WTC11 (cell line): Measurements from ENCODE around the gene KCNJ4. TPM values are rescaled to one million over a fixed set of nuclear protein-coding genes. Genes with fewer than 3 reads are reported as not detected.
"Not testable (repeated sequence)": the region's sequence is repeated elsewhere in the genome, so short reads cannot be mapped to it uniquely, and the experiment has no call there.

ENCODE experiments used
- ATAC-seq: fragments of 200-7000 bp; cut with Tn5 transposase; 2 replicates; pipeline ENCODE4 v1.10.0; 2021; ENCODE audit warnings: mild to moderate bottlenecking, moderate library complexity
- CTCF ChIA-PET: fragments of 300-600 bp; sonication (Branson Sonifier 250); formaldehyde crosslinking; loops from one replicate; lab custom pipeline; 2021; ENCODE audit warnings: antibody characterized with exemption; lab: Charles Lee
- POLR2A ChIA-PET: fragments of 350-600 bp; sonication (Branson Sonifier 250); formaldehyde crosslinking; loops from one replicate; lab custom pipeline; 2021; ENCODE audit warnings: antibody characterized with exemption; lab: Charles Lee
- DNase-seq: peaks from one replicate; pipeline ENCODE4 v3.0.0; 2021; ENCODE audit warnings: low spot score
- H3K27ac Mint-ChIP-seq: 2 replicates; pipeline ENCODE4 v1.8.0; 2021; ENCODE audit warnings: mixed read lengths
- H3K27me3 Mint-ChIP-seq: 2 replicates; pipeline ENCODE4 v1.8.0; 2021; ENCODE audit warnings: low read depth, mild to moderate bottlenecking, moderate library complexity, mixed read lengths
- H3K36me3 Mint-ChIP-seq: 2 replicates; pipeline ENCODE4 v1.8.0; 2021; ENCODE audit warnings: mixed read lengths
- H3K4me1 Mint-ChIP-seq: 2 replicates; pipeline ENCODE4 v1.8.0; 2022; ENCODE audit warnings: mixed read lengths
- H3K4me3 Mint-ChIP-seq: 2 replicates; pipeline ENCODE4 v1.8.0; 2021; ENCODE audit warnings: mild to moderate bottlenecking, moderate library complexity, mixed read lengths
- H3K9me3 Mint-ChIP-seq: 2 replicates; pipeline ENCODE4 v1.8.0; 2021; ENCODE audit warnings: mixed read lengths
- FOXP4 ChIP-seq: sonication (generic); formaldehyde crosslinking; IDR thresholded peaks from 2 replicates; pipeline ENCODE4 v1.8.0; 2022; ENCODE audit warnings: mild to moderate bottlenecking, missing genetic modification reagents
- GRHL2 ChIP-seq: fragments of 250-450 bp; sonication (Bioruptor Pico); IDR thresholded peaks from 2 replicates; pipeline ENCODE4 v1.8.0; 2022; ENCODE audit warnings: mild to moderate bottlenecking, moderate library complexity; ENCODE audit not compliant: insufficient replicate concordance, severe bottlenecking
- HMGA2 ChIP-seq: fragments of 250-450 bp; sonication (Bioruptor Pico); IDR thresholded peaks from 2 replicates; pipeline ENCODE4 v1.4.0; 2021; ENCODE audit warnings: mild to moderate bottlenecking, moderate library complexity
- HMGXB4 ChIP-seq: sonication (generic); formaldehyde crosslinking; IDR thresholded peaks from 2 replicates; pipeline ENCODE4 v1.8.1; 2023; ENCODE audit warnings: mild to moderate bottlenecking, moderate library complexity, missing genetic modification reagents
- SP1 ChIP-seq: sonication (generic); formaldehyde crosslinking; conservative IDR thresholded peaks from 2 replicates; pipeline ENCODE4 v1.8.1; 2022; ENCODE audit warnings: missing genetic modification reagents
- TEAD1 ChIP-seq: sonication (generic); formaldehyde crosslinking; IDR thresholded peaks from 2 replicates; pipeline ENCODE4 v1.8.0; 2022; ENCODE audit warnings: mild to moderate bottlenecking, missing genetic modification reagents
- TP53 ChIP-seq: sonication (generic); formaldehyde crosslinking; IDR thresholded peaks from 2 replicates; pipeline ENCODE4 v1.8.1; 2023; ENCODE audit warnings: mild to moderate bottlenecking, missing genetic modification reagents
- USF2 ChIP-seq: sonication (generic); formaldehyde crosslinking; IDR thresholded peaks from 2 replicates; pipeline ENCODE4 v1.8.1; 2023; ENCODE audit warnings: mild to moderate bottlenecking, missing genetic modification reagents, moderate library complexity
- ZNF423 ChIP-seq: fragments of 250-450 bp; sonication (Bioruptor Pico); IDR thresholded peaks from 2 replicates; pipeline ENCODE4 v2.1.2; 2022; ENCODE audit warnings: mild to moderate bottlenecking, moderate library complexity
- total RNA-seq: library from RNA; stranded (reverse); gene quantifications from 3 replicates; pipeline ENCODE4 v1.2.3, GENCODE V29; 2021

Gene KCNJ4
- total RNA-seq, 1 experiment from 2014 or later: 3.1 TPM

GRCh38 chr22:38401336-38402084, 53.5 kb downstream of the KCNJ4 start:
- ATAC-seq: no peak
- Mint-ChIP-seq H3K27me3 (no peaks in the 10 kb centered on the region; the same call in 1 of the 2 replicates), H3K4me3 (no peak overlapping the region)
- peak; percentile 94 for TF ChIP-seq ZNF423 (CRISPR knock-in tag)
- TF ChIP-seq TP53 (CRISPR knock-in tag): no peak
- TF ChIP-seq, all 79 proteins: peak for 1
- Mint-ChIP-seq H3K36me3 (no peaks in the 10 kb centered on the region), H3K27ac (peak overlapping the region; percentile 62; the same call in 1 of the 2 replicates), H3K4me1 (peaks cover 37% of the 10 kb centered on the region), H3K9me3 (no peaks in the 10 kb centered on the region)
- DNase-seq: no peak
- CTCF ChIA-PET: interaction anchor here (1.2 to 6.6 kb wide), 5 partner anchors 13 to 349 kb away, joined by 3 to 52 read pairs (median 5); no protein-coding TSS in a partner anchor
- POLR2A ChIA-PET: no interaction called here

- H3K4me3 Mint-ChIP-seq, H3K36me3 Mint-ChIP-seq, H3K27ac Mint-ChIP-seq, ATAC-seq, H3K27me3 Mint-ChIP-seq, H3K9me3 Mint-ChIP-seq, DNase-seq: not testable (repeated sequence)
- CTCF ChIA-PET: interaction anchor here (6.6 kb wide), 1 partner anchor 14 kb away, joined by 52 read pairs; no protein-coding TSS in a partner anchor
- peaks cover 50% of the 10 kb centered on the region for H3K4me1 Mint-ChIP-seq
- POLR2A ChIA-PET: interaction anchor here (0.5 kb wide), 1 partner anchor 65 kb away, joined by 4 read pairs; no protein-coding TSS in a partner anchor
These were observed 54.7 kb downstream of the KCNJ4 start for GRCh38 chr22:38400256-38400655.

- ATAC-seq (peak; percentile 55), DNase-seq (peak; percentile 92)
- Mint-ChIP-seq H3K9me3 (no peaks in the 10 kb centered on the region), H3K4me3 (peak overlapping the region; percentile 77), H3K36me3 (no peaks in the 10 kb centered on the region), H3K27ac (peak overlapping the region; percentile 95), H3K4me1 (peaks cover 60% of the 10 kb centered on the region), H3K27me3 (no peaks in the 10 kb centered on the region)
- ChIA-PET CTCF (interaction anchor here (1.0 to 6.6 kb wide), 2 partner anchors 16 to 301 kb away, joined by 3 to 52 read pairs; no protein-coding TSS in a partner anchor), POLR2A (interaction anchor here (0.5 to 1.1 kb wide), 3 partner anchors 15 to 81 kb away, joined by 3 to 4 read pairs (median 3); no protein-coding TSS in a partner anchor)
- TF ChIP-seq FOXP4 (no peak), SP1 (CRISPR knock-in tag) (peak; percentile 51; the same call in 1 of the 2 replicates), USF2 (CRISPR knock-in tag) (peak; percentile 70)
- TF ChIP-seq, all 79 proteins: peak for 2
These were observed 56.2 kb downstream of the KCNJ4 start for GRCh38 chr22:38398609-38399461.

GRCh38 chr22:38398181-38398608, 56.8 kb downstream of the KCNJ4 start:
- DNase-seq (peak; percentile 61), ATAC-seq (peak; percentile 10)
- H3K9me3 Mint-ChIP-seq, H3K27me3 Mint-ChIP-seq, H3K36me3 Mint-ChIP-seq, H3K27ac Mint-ChIP-seq: not testable (repeated sequence)
- ChIA-PET CTCF (interaction anchor here (1.0 to 6.6 kb wide), 2 partner anchors 16 to 301 kb away, joined by 3 to 52 read pairs; no protein-coding TSS in a partner anchor), POLR2A (interaction anchor here (0.5 to 1.0 kb wide), 2 partner anchors 34 to 80 kb away, joined by 3 to 4 read pairs; no protein-coding TSS in a partner anchor)
- Mint-ChIP-seq H3K4me1 (peaks cover 64% of the 10 kb centered on the region), H3K4me3 (peak overlapping the region; percentile 64)

- H3K4me3 Mint-ChIP-seq: peak overlapping the region; percentile 81
- POLR2A ChIA-PET: interaction anchor here (0.6 kb wide), 1 partner anchor 200 kb away, joined by 3 read pairs; no protein-coding TSS in a partner anchor
- peak overlapping the region; percentile 90 for H3K27ac Mint-ChIP-seq
- peaks cover 64% of the 10 kb centered on the region for H3K4me1 Mint-ChIP-seq
- no peaks in the 10 kb centered on the region for H3K36me3 Mint-ChIP-seq
- DNase-seq (peak; percentile 84), ATAC-seq (peak; percentile 62)
- no peaks in the 10 kb centered on the region for H3K27me3 Mint-ChIP-seq
- no peaks in the 10 kb centered on the region for H3K9me3 Mint-ChIP-seq
- CTCF ChIA-PET: interaction anchor here (0.6 to 6.6 kb wide), 4 partner anchors 17 to 137 kb away, joined by 3 to 52 read pairs (median 4); no protein-coding TSS in a partner anchor
- TF ChIP-seq HMGA2 (CRISPR knock-in tag) (no peak), GRHL2 (no peak), USF2 (CRISPR knock-in tag) (peak; percentile 32; the same call in 1 of the 2 replicates), SP1 (CRISPR knock-in tag) (peak; percentile 49), TEAD1 (CRISPR knock-in tag) (peak; percentile 17; the same call in 1 of the 2 replicates), HMGXB4 (CRISPR knock-in tag) (peak; percentile 42; the same call in 1 of the 2 replicates)
These were observed 57.6 kb downstream of the KCNJ4 start for GRCh38 chr22:38397189-38398085.
